ENCODE measurements around the gene WDR54. TPM values are rescaled to one million over a fixed set of nuclear protein-coding genes. Genes with fewer than 3 reads are reported as not detected.

The WDR54 gene
- polyA plus RNA-seq, 1 of the 3 experiments (the other 2 are of a cell fraction), result 61.6 TPM

GRCh38 chr2:74373221-74373676, 48.3 kb upstream of the WDR54 start:
- Histone ChIP-seq H3K27me3 (ENCODE audit: insufficient read depth) (no peaks in the 10 kb centered on the region), H3K36me3 (replicated peaks in 1 of 2; ENCODE audit: control insufficient read depth in 1 of 2, insufficient read depth in 2 of 2, low read length in 1 of 2) (peaks cover 5 to 55% of the 10 kb centered on the region in 2 experiments), H3K9me3 (no peaks in the 10 kb centered on the region), H3F3A (replicated peaks; ENCODE audit: insufficient read depth) (no peaks in the 10 kb centered on the region), H3K9ac (no peak overlapping the region), H4K20me1 (ENCODE audit: insufficient read depth) (peaks cover 6% of the 10 kb centered on the region; the same call in 1 of the 2 replicates), H3K9me2 (no peaks in the 10 kb centered on the region), H2AFZ (ENCODE audit: low read depth) (no peak overlapping the region), H3K4me2 (no peak overlapping the region), H3K4me3 (ENCODE audit: low read depth in 2 of 2, low read length in 1 of 2) (no peak overlapping the region), H3K4me1 (ENCODE audit: control insufficient read depth in 1 of 2, insufficient read depth in 2 of 2, low read depth in 1 of 2, low read length in 1 of 2) (peaks cover 4 to 22% of the 10 kb centered on the region in 2 experiments; a peak in 2 of 4 replicates), H3K27ac (ENCODE audit: low read depth in 2 of 2, low read length in 1 of 2) (no peak overlapping the region; a peak in 1 of 4 replicates), H3K79me2 (ENCODE audit: insufficient read depth) (peaks cover 18% of the 10 kb centered on the region; the same call in 1 of the 2 replicates)
- ChIA-PET POLR2A (no interaction called here), CTCF (interaction anchor here (0.9 to 1.9 kb wide), 3 partner anchors 18 to 123 kb away, joined by 3 to 8 read pairs (median 3); no protein-coding TSS in a partner anchor)
- 98% methylated on average over 4 of the region's 5 CpGs for WGBS (ENCODE audit: low lambda C conversion rate)
- no peak for DNase-seq
- TF ChIP-seq IRF3 (IDR thresholded peaks at IDR 0.05; ENCODE audit: low read depth, low read length) (no peak), ELF1 (IDR thresholded peaks at IDR 0.05) (no peak), EP300 (IDR thresholded peaks at IDR 0.05; ENCODE audit: borderline replicate concordance in 1 of 2, low read depth in 1 of 2, low read length in 1 of 2) (no peak)

GRCh38 chr2:74373985-74374384, 47.5 kb upstream of the WDR54 start:
- Histone ChIP-seq H4K20me1 (ENCODE audit: insufficient read depth) (peaks cover 13% of the 10 kb centered on the region), H3F3A (replicated peaks; ENCODE audit: insufficient read depth) (no peaks in the 10 kb centered on the region), H3K4me3 (ENCODE audit: low read depth in 2 of 2, low read length in 1 of 2) (peak overlapping the region; percentile 28 to 50; a peak in 2 of 4 replicates), H3K4me2 (peak overlapping the region; percentile 46; the same call in 1 of the 2 replicates), H2AFZ (ENCODE audit: low read depth) (no peak overlapping the region), H3K9me2 (no peaks in the 10 kb centered on the region), H3K9ac (no peak overlapping the region), H3K9me3 (no peaks in the 10 kb centered on the region), H3K36me3 (replicated peaks in 1 of 2; ENCODE audit: control insufficient read depth in 1 of 2, insufficient read depth in 2 of 2, low read length in 1 of 2) (peaks cover 3 to 47% of the 10 kb centered on the region in 2 experiments), H3K27me3 (ENCODE audit: insufficient read depth) (no peaks in the 10 kb centered on the region), H3K79me2 (ENCODE audit: insufficient read depth) (peaks cover 25% of the 10 kb centered on the region), H3K4me1 (ENCODE audit: control insufficient read depth in 1 of 2, insufficient read depth in 2 of 2, low read depth in 1 of 2, low read length in 1 of 2) (peaks cover 4 to 22% of the 10 kb centered on the region in 2 experiments; a peak in 2 of 4 replicates), H3K27ac (ENCODE audit: low read depth in 2 of 2, low read length in 1 of 2) (peak overlapping the region in 1 of 2 experiments; percentile 50; a peak in 1 of 4 replicates)
- POLR2A ChIA-PET, result interaction anchor here (0.8 to 1.3 kb wide), 4 partner anchors 13 to 49 kb away, joined by 3 to 11 read pairs (median 4); partner anchors contain the start of genes C2orf81 and WDR54
- CTCF ChIA-PET, result interaction anchor here (0.9 to 2.3 kb wide), 6 partner anchors 8 to 124 kb away, joined by 3 to 14 read pairs (median 6); no protein-coding TSS in a partner anchor
- peak; percentile 55 for DNase-seq
- TF ChIP-seq, protein P1, sequence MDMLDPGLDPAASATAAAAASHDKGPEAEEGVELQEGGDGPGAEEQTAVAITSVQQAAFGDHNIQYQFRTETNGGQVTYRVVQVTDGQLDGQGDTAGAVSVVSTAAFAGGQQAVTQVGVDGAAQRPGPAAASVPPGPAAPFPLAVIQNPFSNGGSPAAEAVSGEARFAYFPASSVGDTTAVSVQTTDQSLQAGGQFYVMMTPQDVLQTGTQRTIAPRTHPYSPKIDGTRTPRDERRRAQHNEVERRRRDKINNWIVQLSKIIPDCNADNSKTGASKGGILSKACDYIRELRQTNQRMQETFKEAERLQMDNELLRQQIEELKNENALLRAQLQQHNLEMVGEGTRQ (IDR thresholded peaks at IDR 0.05; ENCODE audit: borderline replicate concordance, low read depth, low read length), result no peak
- no peak for TF ChIP-seq TCF12 (IDR thresholded peaks at IDR 0.05)
- TF ChIP-seq NRF1 (IDR thresholded peaks at IDR 0.05; ENCODE audit: low read depth, low read length), result no peak
- TF ChIP-seq SMC3 (IDR thresholded peaks at IDR 0.05; ENCODE audit: low read depth, low read length), result no peak
- TF ChIP-seq EZH2phosphoT487 (IDR thresholded peaks at IDR 0.05; ENCODE audit: borderline replicate concordance, low read depth), result no peak
- TF ChIP-seq, protein P2, sequence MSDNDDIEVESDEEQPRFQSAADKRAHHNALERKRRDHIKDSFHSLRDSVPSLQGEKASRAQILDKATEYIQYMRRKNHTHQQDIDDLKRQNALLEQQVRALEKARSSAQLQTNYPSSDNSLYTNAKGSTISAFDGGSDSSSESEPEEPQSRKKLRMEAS (IDR thresholded peaks at IDR 0.05; ENCODE audit: low read depth), result no peak
- TF ChIP-seq GATA2 (CRISPR knock-in tag; IDR thresholded peaks at IDR 0.05), result no peak
- TF ChIP-seq RCOR1 (IDR thresholded peaks at IDR 0.05; ENCODE audit: low read length), result no peak
- TF ChIP-seq ZBTB33 (IDR thresholded peaks at IDR 0.05; ENCODE audit: borderline replicate concordance, low read depth), result no peak
- 81% methylated on average over 7 of the region's 8 CpGs for WGBS (ENCODE audit: low lambda C conversion rate)
